GM12874 (cell line): Measurements from ENCODE around the gene SLC25A5.

ENCODE experiments used
- TF ChIP-seq, protein P1 (sequence below): IDR thresholded peaks from 2 replicates; pipeline ENCODE4 v1.5.1; 2011; ENCODE audit warnings: low read depth, mild to moderate bottlenecking, control low read depth, low read length, moderate library complexity; ENCODE audit not compliant: insufficient read depth

SLC25A5 gene

DNA sequence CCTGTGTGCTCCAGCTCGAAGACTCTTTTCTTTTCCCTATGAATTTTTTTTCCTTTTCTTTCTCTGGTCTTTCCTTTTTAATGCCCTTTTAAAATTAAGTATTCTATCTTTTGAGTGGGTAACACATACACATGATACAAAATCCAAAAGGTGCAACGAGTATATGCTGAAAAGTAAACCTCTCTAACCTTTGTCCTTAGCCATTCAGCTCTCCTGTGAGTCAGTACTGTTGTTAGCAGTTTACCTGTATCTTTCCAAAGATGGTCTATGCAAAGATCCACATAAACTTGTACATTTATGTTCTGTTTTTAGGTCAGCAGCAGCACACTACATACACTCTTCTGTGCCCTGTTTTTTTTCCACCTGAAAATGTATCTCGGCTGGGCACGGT lies 40.5 kb upstream of the SLC25A5 start:
- TF ChIP-seq, protein P1, sequence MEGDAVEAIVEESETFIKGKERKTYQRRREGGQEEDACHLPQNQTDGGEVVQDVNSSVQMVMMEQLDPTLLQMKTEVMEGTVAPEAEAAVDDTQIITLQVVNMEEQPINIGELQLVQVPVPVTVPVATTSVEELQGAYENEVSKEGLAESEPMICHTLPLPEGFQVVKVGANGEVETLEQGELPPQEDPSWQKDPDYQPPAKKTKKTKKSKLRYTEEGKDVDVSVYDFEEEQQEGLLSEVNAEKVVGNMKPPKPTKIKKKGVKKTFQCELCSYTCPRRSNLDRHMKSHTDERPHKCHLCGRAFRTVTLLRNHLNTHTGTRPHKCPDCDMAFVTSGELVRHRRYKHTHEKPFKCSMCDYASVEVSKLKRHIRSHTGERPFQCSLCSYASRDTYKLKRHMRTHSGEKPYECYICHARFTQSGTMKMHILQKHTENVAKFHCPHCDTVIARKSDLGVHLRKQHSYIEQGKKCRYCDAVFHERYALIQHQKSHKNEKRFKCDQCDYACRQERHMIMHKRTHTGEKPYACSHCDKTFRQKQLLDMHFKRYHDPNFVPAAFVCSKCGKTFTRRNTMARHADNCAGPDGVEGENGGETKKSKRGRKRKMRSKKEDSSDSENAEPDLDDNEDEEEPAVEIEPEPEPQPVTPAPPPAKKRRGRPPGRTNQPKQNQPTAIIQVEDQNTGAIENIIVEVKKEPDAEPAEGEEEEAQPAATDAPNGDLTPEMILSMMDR: no peak

DNA sequence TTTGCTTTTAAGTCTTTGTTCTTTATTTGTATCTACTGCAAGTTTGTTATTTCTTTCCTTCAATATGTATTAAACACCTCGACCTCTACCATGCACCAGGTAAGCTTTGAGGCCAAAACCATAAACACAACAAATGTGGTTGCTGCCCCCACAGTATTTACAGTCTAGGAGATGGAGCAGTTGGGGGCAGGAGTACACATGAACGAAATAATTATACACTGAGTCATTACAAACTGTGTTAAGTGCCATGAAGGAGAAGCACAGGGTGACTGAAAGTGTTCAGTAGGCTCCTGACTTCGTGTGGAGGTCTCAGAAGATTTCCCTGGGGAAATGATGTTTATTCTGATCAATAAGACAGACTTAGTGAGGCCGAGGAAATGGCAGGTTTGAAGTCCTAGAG lies 38.8 kb upstream of the SLC25A5 start:
- TF ChIP-seq, protein P1: no peak

DNA sequence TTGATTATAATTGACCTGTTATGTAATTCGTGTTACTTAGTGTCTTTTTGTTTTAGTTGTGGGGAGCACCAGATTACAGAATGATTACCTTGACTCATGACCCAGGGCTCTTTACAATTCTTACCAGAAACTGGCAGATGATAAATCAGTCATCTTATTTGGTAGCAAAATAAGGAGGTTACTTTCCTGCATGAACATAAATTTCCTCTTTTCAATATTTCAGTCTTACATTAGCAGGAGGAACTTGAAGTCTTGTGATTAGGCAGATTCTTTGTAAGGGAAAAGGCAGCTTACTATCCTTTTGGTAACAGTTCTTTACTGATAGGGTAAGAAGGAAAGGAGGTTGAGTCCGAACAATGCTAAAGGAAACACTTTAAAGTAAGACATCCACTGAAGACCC lies 26.0 kb upstream of the SLC25A5 start:
- TF ChIP-seq, protein P1: no peak

DNA sequence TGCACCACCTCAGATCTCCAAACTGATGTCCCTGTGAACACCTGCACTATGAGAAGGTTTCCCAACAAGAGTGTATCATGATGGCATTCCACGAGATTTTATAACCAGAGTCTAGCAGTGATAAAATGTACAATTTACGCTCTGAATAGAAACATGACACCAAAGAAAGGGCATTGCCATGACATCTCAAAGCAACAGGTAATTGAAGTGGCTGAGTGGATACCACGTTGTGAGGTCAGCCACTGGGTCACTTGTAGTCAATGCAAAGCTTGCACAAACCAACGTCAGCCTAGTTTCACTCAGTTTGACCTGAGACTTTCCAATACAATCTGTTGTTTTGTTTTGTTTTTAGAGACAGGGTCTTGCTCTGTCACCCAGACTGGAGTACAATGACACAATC lies 15.0 kb upstream of the SLC25A5 start:
- TF ChIP-seq, protein P1: no peak

DNA sequence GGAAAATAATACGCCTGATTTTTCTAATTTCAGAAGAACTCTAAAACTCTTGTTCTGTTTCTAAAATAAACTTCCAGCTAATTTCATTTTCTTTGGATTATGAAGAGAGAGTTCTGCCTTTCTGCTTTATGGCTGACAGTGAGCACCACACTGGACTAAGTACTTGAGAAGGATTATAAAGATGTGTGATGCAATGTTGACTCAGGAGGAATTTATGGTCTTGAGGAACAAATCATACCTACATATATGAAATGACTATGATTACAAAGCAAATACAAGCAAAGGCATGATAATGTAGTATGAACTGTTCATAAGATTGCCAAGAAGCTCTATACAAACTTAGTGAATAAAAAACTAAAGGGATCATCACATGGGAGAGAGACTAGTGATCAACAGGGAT lies 13.0 kb upstream of the SLC25A5 start:
- TF ChIP-seq, protein P1: no peak

DNA sequence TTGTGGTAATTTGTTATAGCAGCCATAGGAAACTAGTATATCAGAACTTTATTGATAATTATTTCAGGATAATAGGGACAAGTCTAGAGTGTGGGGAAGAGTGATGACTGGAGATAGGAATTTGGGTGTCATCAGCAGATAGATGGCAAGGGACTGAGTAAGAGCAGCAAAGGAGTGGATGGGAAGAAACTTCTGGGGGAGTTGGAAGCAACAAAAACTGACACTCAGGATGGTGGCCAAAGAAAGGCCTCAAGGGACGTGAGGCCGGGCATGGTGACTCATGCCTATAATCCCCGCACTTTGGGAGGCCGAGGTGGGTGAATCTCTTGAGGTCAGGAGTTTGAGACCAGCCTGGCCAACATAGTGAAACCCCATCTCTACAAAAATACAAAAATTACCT lies 9.1 kb upstream of the SLC25A5 start:
- TF ChIP-seq, protein P1: no peak

DNA sequence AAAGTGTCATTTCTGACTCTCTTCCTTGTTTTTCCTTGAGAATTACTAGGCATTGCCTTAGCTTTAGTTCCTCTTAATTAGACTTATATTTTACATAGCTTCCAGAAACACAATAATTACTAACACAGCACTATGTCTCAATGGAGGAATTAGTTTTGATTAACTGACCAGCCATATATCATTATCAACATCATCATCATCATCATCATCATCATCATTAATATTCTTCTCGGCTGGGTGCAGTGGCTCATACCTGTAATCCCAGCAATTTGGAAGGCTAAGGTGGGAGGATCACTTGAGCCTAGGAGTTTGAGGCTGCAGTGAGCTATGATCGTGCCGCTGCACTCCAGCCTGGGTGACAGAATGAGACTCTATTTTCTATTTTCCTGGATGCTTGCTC lies 2.7 kb upstream of the SLC25A5 start:
- TF ChIP-seq, protein P1: no peak

DNA sequence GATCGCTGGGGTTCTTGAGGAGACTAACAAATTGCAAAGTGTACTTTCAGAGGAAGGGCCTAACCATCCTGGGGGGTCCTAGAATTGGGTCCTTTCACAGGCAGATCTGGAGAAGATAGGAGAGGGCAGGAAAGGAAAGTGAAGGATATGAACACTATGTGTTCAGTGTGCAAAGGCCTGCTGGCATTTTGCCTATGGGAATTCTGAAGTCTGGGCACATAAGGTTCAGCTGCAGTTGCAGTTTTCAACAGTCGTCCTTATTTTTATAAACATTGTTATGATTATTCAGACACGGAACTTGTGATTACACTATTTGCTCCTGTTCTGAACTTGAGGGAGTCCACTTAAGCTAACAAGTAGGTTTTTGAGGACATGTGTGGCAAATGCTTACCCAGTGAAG lies 1.3 kb upstream of the SLC25A5 start:
- TF ChIP-seq, protein P1: no peak
